GM12874 (cell line): ENCODE results near the gene SOD1.

ENCODE experiments used
- CTCF ChIP-seq: IDR thresholded peaks from 2 replicates; pipeline ENCODE4 v1.5.1; 2011; ENCODE audit warnings: low read depth, mild to moderate bottlenecking, control low read depth, low read length, moderate library complexity; ENCODE audit not compliant: insufficient read depth

Gene SOD1

DNA sequence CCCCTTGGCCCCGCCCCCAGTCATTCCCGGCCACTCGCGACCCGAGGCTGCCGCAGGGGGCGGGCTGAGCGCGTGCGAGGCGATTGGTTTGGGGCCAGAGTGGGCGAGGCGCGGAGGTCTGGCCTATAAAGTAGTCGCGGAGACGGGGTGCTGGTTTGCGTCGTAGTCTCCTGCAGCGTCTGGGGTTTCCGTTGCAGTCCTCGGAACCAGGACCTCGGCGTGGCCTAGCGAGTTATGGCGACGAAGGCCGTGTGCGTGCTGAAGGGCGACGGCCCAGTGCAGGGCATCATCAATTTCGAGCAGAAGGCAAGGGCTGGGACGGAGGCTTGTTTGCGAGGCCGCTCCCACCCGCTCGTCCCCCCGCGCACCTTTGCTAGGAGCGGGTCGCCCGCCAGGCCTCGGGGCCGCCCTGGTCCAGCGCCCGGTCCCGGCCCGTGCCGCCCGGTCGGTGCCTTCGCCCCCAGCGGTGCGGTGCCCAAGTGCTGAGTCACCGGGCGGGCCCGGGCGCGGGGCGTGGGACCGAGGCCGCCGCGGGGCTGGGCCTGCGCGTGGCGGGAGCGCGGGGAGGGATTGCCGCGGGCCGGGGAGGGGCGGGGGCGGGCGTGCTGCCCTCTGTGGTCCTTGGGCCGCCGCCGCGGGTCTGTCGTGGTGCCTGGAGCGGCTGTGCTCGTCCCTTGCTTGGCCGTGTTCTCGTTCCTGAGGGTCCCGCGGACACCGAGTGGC is at the start of gene SOD1:
Gene SOD1, plus strand, starts transcription at position 158 of the 723 bp plus-strand sequence. Its CDS starts 77 bp downstream, at position 235.
- TF ChIP-seq CTCF, result no peak

GRCh38 chr21:31611445-31611844 is 48.0 kb upstream of the SOD1 start:
- TF ChIP-seq CTCF, result no peak

- no peak for TF ChIP-seq CTCF
Observed at GRCh38 chr21:31612894-31613785, 46.4 kb upstream of the SOD1 start.

- no peak for TF ChIP-seq CTCF
Observed at GRCh38 chr21:31614705-31615104, 44.8 kb upstream of the SOD1 start.

- TF ChIP-seq CTCF, result no peak
Observed at GRCh38 chr21:31616216-31616615, 43.3 kb upstream of the SOD1 start.

GRCh38 chr21:31618696-31619430 is 40.6 kb upstream of the SOD1 start:
- no peak for TF ChIP-seq CTCF

GRCh38 chr21:31622397-31622796 is 37.1 kb upstream of the SOD1 start:
- TF ChIP-seq CTCF, result no peak
